Fibroblast of lung (primary cell): Measurements from ENCODE around the gene PPP1R9A.

ENCODE experiments used
- EZH2 ChIP-seq: IDR thresholded peaks from 2 replicates; pipeline ENCODE4 v1.5.1; 2012; ENCODE audit warnings: low read length, control low read depth, mild to moderate bottlenecking; ENCODE audit errors: missing control alignments
- TF ChIP-seq, protein P1 (sequence below), 2 donors: IDR thresholded peaks in 1 of 2; conservative IDR thresholded peaks in 1 of 2; 1 replicate in 1 of 2; 2 replicates in 1 of 2; pipeline ENCODE4 v1.5.1; 2011 to 2012; ENCODE audit warnings: low read length in 2 of 2, control low read depth in 1 of 2, inconsistent platforms in 1 of 2, low read depth in 1 of 2, mild to moderate bottlenecking in 1 of 2

DNA sequence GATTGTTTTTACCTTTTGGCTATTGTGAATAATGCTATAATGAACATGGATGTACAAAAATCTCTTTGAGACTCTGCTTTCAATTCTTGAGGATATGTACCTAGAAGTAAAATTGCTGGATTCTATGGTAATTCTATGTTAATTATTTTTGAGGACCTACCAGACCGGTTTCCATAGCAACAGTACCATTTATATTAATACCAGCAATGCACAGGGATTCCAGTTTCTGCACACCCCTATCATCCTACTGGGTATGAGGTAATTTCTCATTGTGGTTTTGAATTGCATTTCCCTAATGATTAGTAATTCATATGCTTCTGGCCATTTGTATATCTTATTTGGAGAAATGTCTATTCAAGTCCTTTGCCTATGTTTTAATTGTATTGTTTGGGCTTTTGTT, 9.9 kb upstream of the PPP1R9A start:
- TF ChIP-seq, protein P1, sequence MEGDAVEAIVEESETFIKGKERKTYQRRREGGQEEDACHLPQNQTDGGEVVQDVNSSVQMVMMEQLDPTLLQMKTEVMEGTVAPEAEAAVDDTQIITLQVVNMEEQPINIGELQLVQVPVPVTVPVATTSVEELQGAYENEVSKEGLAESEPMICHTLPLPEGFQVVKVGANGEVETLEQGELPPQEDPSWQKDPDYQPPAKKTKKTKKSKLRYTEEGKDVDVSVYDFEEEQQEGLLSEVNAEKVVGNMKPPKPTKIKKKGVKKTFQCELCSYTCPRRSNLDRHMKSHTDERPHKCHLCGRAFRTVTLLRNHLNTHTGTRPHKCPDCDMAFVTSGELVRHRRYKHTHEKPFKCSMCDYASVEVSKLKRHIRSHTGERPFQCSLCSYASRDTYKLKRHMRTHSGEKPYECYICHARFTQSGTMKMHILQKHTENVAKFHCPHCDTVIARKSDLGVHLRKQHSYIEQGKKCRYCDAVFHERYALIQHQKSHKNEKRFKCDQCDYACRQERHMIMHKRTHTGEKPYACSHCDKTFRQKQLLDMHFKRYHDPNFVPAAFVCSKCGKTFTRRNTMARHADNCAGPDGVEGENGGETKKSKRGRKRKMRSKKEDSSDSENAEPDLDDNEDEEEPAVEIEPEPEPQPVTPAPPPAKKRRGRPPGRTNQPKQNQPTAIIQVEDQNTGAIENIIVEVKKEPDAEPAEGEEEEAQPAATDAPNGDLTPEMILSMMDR (conservative IDR thresholded peaks at IDR 0.05 in 1 of 2, IDR thresholded peaks at IDR 0.05 in 1 of 2; ENCODE audit: low read depth in 1 of 2, low read length in 2 of 2): no peak
- TF ChIP-seq EZH2: no peak
